HepG2 (cell line): ENCODE measurements around the gene MAPK4. TPM values are rescaled to one million over a fixed set of nuclear protein-coding genes. Genes with fewer than 3 reads are reported as not detected.

Experiments used
- ATAC-seq: fragments of 200-7000 bp; cut with Tn5 transposase; 3 replicates; pipeline ENCODE4 v1.9.1; 2020; ENCODE audit warnings: mild to moderate bottlenecking, moderate library complexity
- BruUV-seq: library from RNA; stranded (reverse); fragments of 400-500 nt; replicated peaks from 2 replicates; lab custom pipeline; 2021; lab: Mats Ljungman, UMichigan
- CTCF ChIA-PET: fragments of 300-600 bp; formaldehyde crosslinking; extraction: SDS; loops from one replicate; lab custom pipeline; 2021; ENCODE audit warnings: low total read pairs, inconsistent platforms, low intra/inter-chr PET ratio; lab: Yijun Ruan, JAX
- POLR2A ChIA-PET: fragments of 350-600 bp; sonication (Branson Sonifier 250); formaldehyde crosslinking; loops from one replicate; lab custom pipeline; 2020; ENCODE audit warnings: antibody characterized with exemption, inconsistent platforms; lab: Yijun Ruan, JAX
- DNase-seq: peaks from one replicate; pipeline ENCODE4 v3.0.0-alpha.2; 2015; ENCODE audit warnings: low spot score
- FAIRE-seq: peaks from 3 replicates; lab custom pipeline; 2011; peaks lifted over from hg19 to GRCh38; lab: Jason Lieb, UNC
- H2AFZ ChIP-seq: one replicate; pipeline ENCODE4 v1.6.1; 2011; ENCODE audit warnings: low read length, inconsistent platforms
- H3K27ac ChIP-seq: fragments of 300-600 bp; 3 replicates; pipeline ENCODE4 v1.8.0; 2011; ENCODE audit warnings: mixed run types, mild to moderate bottlenecking, mixed read lengths, low read length, inconsistent platforms; ENCODE audit not compliant: insufficient read depth; ENCODE audit errors: extremely low read length
- H3K27me3 ChIP-seq, 2 experiments: fragments of 200-600 bp in 1 of 2; 2 replicates in 1 of 2; 3 replicates in 1 of 2; pipeline versions ENCODE4 v1.6.0 to v1.8.0; 2011; ENCODE audit warnings: low read length in 2 of 2, mild to moderate bottlenecking in 2 of 2, moderate library complexity in 2 of 2, inconsistent platforms in 1 of 2; ENCODE audit not compliant: insufficient read depth in 2 of 2, control insufficient read depth in 1 of 2
- H3K36me3 ChIP-seq, 2 experiments: fragments of 200-600 bp in 1 of 2; replicated peaks in 1 of 2; 2 replicates in 1 of 2; 3 replicates in 1 of 2; pipeline versions ENCODE4 v1.5.1 to v1.8.0; 2011; ENCODE audit warnings: low read length in 2 of 2, inconsistent platforms in 1 of 2; ENCODE audit not compliant: insufficient read depth in 2 of 2, control insufficient read depth in 1 of 2
- H3K4me1 ChIP-seq: 2 replicates; pipeline ENCODE4 v1.5.1; 2012; ENCODE audit warnings: low read length, inconsistent platforms; ENCODE audit not compliant: insufficient read depth
- H3K4me2 ChIP-seq: 2 replicates; pipeline ENCODE4 v1.6.0; 2011; ENCODE audit warnings: low read depth, low read length, inconsistent platforms
- H3K4me3 ChIP-seq, 3 experiments: fragments of 200-600 bp in 1 of 3; sonication (generic), shearing (Covaris generic) in 1 of 3; replicated peaks in 1 of 3; 2 replicates each; pipeline ENCODE4 v1.5.1; 2011 to 2016; ENCODE audit warnings: low read length in 3 of 3, inconsistent platforms in 2 of 3, low read depth in 2 of 3, mild to moderate bottlenecking in 2 of 3, control low read depth in 1 of 3, mixed read lengths in 1 of 3; ENCODE audit not compliant: insufficient read depth in 1 of 3
- H3K79me2 ChIP-seq: one replicate; pipeline ENCODE4 v1.6.1; 2011; ENCODE audit warnings: low read length, inconsistent platforms; ENCODE audit not compliant: insufficient read depth
- H3K9ac ChIP-seq: 2 replicates; pipeline ENCODE4 v1.6.0; 2011; ENCODE audit warnings: mild to moderate bottlenecking, low read depth, low read length, inconsistent platforms; ENCODE audit not compliant: insufficient read depth
- H3K9me3 ChIP-seq: 2 replicates; pipeline ENCODE4 v1.5.1; 2012; ENCODE audit warnings: mild to moderate bottlenecking, low read length
- H4K20me1 ChIP-seq: 2 replicates; pipeline ENCODE4 v1.6.0; 2011; ENCODE audit warnings: inconsistent platforms, mild to moderate bottlenecking, low read length, moderate library complexity; ENCODE audit not compliant: insufficient read depth
- GATAD2A ChIP-seq: IDR thresholded peaks from 2 replicates; pipeline ENCODE4 v1.6.1; 2016
- GPN1 ChIP-seq: sonication (generic); formaldehyde crosslinking; IDR thresholded peaks from 2 replicates; pipeline ENCODE4 v1.5.1; 2020; ENCODE audit warnings: missing genetic modification reagents, borderline replicate concordance
- IKZF4 ChIP-seq: sonication (generic); formaldehyde crosslinking; IDR thresholded peaks from 2 replicates; pipeline ENCODE4 v1.5.1; 2020; ENCODE audit warnings: borderline replicate concordance, mild to moderate bottlenecking, low read depth, missing genetic modification reagents; ENCODE audit errors: not compliant biosample characterization
- KMT2A ChIP-seq: sonication (generic); formaldehyde crosslinking; IDR thresholded peaks from 2 replicates; pipeline ENCODE4 v1.4.0; 2020; ENCODE audit warnings: missing genetic modification reagents
- PAX8 ChIP-seq: sonication (generic); formaldehyde crosslinking; IDR thresholded peaks from 2 replicates; pipeline ENCODE4 v1.8.0; 2022; ENCODE audit warnings: mild to moderate bottlenecking, missing genetic modification reagents, borderline replicate concordance
- SAP130 ChIP-seq: IDR thresholded peaks from 2 replicates; pipeline ENCODE4 v1.6.1; 2016; ENCODE audit warnings: low read depth
- SP4 ChIP-seq: sonication (generic); formaldehyde crosslinking; IDR thresholded peaks from 2 replicates; pipeline ENCODE4 v1.8.1; 2023; ENCODE audit warnings: mild to moderate bottlenecking, missing genetic modification reagents
- STAT5B ChIP-seq: sonication (generic); formaldehyde crosslinking; IDR thresholded peaks from 2 replicates; pipeline ENCODE4 v1.4.0; 2020; ENCODE audit warnings: missing genetic modification reagents
- U2AF2 ChIP-seq: fragments of 200-400 bp; formaldehyde crosslinking; IDR thresholded peaks from 2 replicates; pipeline ENCODE4 v1.6.1; 2017; ENCODE audit warnings: low read depth, mild to moderate bottlenecking, low read length
- ZBTB49 ChIP-seq: sonication (generic); formaldehyde crosslinking; IDR thresholded peaks from 2 replicates; pipeline ENCODE4 v1.4.0; 2020; ENCODE audit warnings: missing genetic modification reagents, borderline replicate concordance
- ZFP1 ChIP-seq: IDR thresholded peaks from 2 replicates; pipeline ENCODE4 v1.6.1; 2016
- ZNF296 ChIP-seq: sonication (generic); formaldehyde crosslinking; conservative IDR thresholded peaks from 2 replicates; pipeline ENCODE4 v1.5.0; 2020; ENCODE audit warnings: mild to moderate bottlenecking, missing genetic modification reagents
- ZNF34 ChIP-seq: sonication (generic); formaldehyde crosslinking; IDR thresholded peaks from 2 replicates; pipeline ENCODE4 v1.4.0; 2020; ENCODE audit warnings: mild to moderate bottlenecking, missing genetic modification reagents, borderline replicate concordance
- ZNF431 ChIP-seq: sonication (generic); formaldehyde crosslinking; IDR thresholded peaks from 2 replicates; pipeline ENCODE4 v1.9.0; 2022; ENCODE audit warnings: missing genetic modification reagents, low read depth, mild to moderate bottlenecking, borderline replicate concordance
- ZNF513 ChIP-seq: sonication (generic); formaldehyde crosslinking; conservative IDR thresholded peaks from 2 replicates; pipeline ENCODE4 v1.5.0; 2020; ENCODE audit warnings: missing genetic modification reagents
- ZNF780A ChIP-seq: sonication (generic); formaldehyde crosslinking; IDR thresholded peaks from 2 replicates; pipeline ENCODE4 v1.8.0; 2022; ENCODE audit warnings: mild to moderate bottlenecking, missing genetic modification reagents, moderate library complexity
- WGBS: methylation state at CpG from one replicate; pipeline ENCODE4 v1.1.6; 2017; ENCODE audit warnings: low lambda C conversion rate; 5-methylcytosine and 5-hydroxymethylcytosine counted together
- in situ Hi-C: cut with HindIII; loops from 2 replicates; pipeline ENCODE4 v1.10.0; 2017; ENCODE audit warnings: low pct_unique_long_range_greater_than_20kb; ENCODE audit not compliant: extremely low pct_ligation_motif_present
- intact Hi-C: fragments of 100-400 bp; cut with micrococcal nuclease; formaldehyde crosslinking; loops from one replicate; pipeline ENCODE4 v1.10.0; 2022; ENCODE audit not compliant: unreplicated experiment
- polyA plus RNA-seq, 8 experiments: library from polyadenylated mRNA; depleted of rRNA in 3 of 8; stranded (reverse) in 7 of 8; unstranded in 1 of 8; fragments of >200 nt; fragmentation: Illumina TruSeq in 4 of 8; extraction: Trizol in 4 of 8; gene quantifications; 2 replicates each; pipeline versions ENCODE4 v1.2.1 to v1.2.3, GENCODE V29; 2011 to 2016; ENCODE audit warnings: low read depth in 4 of 8, missing spikeins in 1 of 8, mixed read lengths in 1 of 8; ENCODE audit not compliant: insufficient read depth in 1 of 8
- total RNA-seq, 5 experiments: library from RNA; depleted of rRNA; stranded (reverse); fragments of >200 nt; fragmentation: Illumina TruSeq; extraction: Trizol; gene quantifications; 2 replicates each; pipeline ENCODE4 v1.2.3, GENCODE V29; 2016; ENCODE audit warnings: low read depth in 1 of 5

The MAPK4 gene
- total and polyA plus RNA-seq, 2 of the 13 experiments (the other 11 are each of a cell fraction or from before 2014, with no cell fraction given), result not detected

GRCh38 chr18:50747849-50748242, 188.0 kb downstream of the MAPK4 start:
- DNase-seq, result no peak

More at GRCh38 chr18:50747849-50748242, 188.0 kb downstream of the MAPK4 start:
- H3K79me2 ChIP-seq, result no peaks in the 10 kb centered on the region
- H3K9ac ChIP-seq, result no peak overlapping the region
- H3K36me3 ChIP-seq, result no peaks in the 10 kb centered on the region
- no peak for ATAC-seq
- WGBS, result 45% methylated on average over 1 of the region's 1 CpG
- TF ChIP-seq PAX8 (CRISPR knock-in tag) (no peak), SP4 (CRISPR knock-in tag) (no peak), ZFP1 (CRISPR knock-in tag) (no peak), ZNF513 (CRISPR knock-in tag) (no peak), GPN1 (CRISPR knock-in tag) (no peak), U2AF2 (no peak), ZNF34 (CRISPR knock-in tag) (no peak), KMT2A (CRISPR knock-in tag) (no peak), ZBTB49 (CRISPR knock-in tag) (no peak), ZNF431 (CRISPR knock-in tag) (no peak), GATAD2A (CRISPR knock-in tag) (no peak), STAT5B (no peak), ZNF780A (CRISPR knock-in tag) (no peak), IKZF4 (CRISPR knock-in tag) (no peak), ZNF296 (no peak), SAP130 (CRISPR knock-in tag) (no peak)
- in situ Hi-C loops, result no loop called here
- intact Hi-C loops, result no loop called here
- POLR2A ChIA-PET, result no interaction called here
- H3K4me2 ChIP-seq, result no peak overlapping the region
- BruUV-seq, result no TSS peak
- no peaks in the 10 kb centered on the region for H4K20me1 ChIP-seq
- no peaks in the 10 kb centered on the region for H3K9me3 ChIP-seq
- no peak overlapping the region for H3K27ac ChIP-seq
- H3K4me3 ChIP-seq, result no peak overlapping the region
- no peak for FAIRE-seq
- no peaks in the 10 kb centered on the region for H3K4me1 ChIP-seq
- H2AFZ ChIP-seq, result no peak overlapping the region
- H3K27me3 ChIP-seq, result peaks cover 2 to 21% of the 10 kb centered on the region in 2 experiments; a peak in 2 of 5 replicates
- CTCF ChIA-PET, result no interaction called here
